HTR-8/SVneo (cell line): Measurements from ENCODE around the gene NPHP1.
A peak's percentile ranks its signal among the peaks of the same experiment; 100 is the strongest.
"Not testable (repeated sequence)": the region's sequence is repeated elsewhere in the genome, so short reads cannot be mapped to it uniquely, and the experiment has no call there.

ENCODE experiments used
- DNase-seq: peaks from one replicate; pipeline ENCODE4 v3.0.0; 2011; ENCODE audit warnings: low spot score, mixed read lengths; ENCODE audit not compliant: insufficient read length
- FAIRE-seq: peaks from 2 replicates; lab custom pipeline; 2011; peaks lifted over from hg19 to GRCh38; lab: Jason Lieb, UNC

NPHP1 gene

GRCh38 chr2:110205660-110206455 is 1.0 kb upstream of the NPHP1 start:
- FAIRE-seq (no peak), DNase-seq (no peak)

- DNase-seq: no peak
- no peak for FAIRE-seq
Observed at GRCh38 chr2:110198016-110198415, 6.8 kb downstream of the NPHP1 start.

- FAIRE-seq: no peak
- DNase-seq: no peak
Observed at GRCh38 chr2:110197452-110197851, 7.4 kb downstream of the NPHP1 start.

- FAIRE-seq, DNase-seq: not testable (repeated sequence)
Observed at GRCh38 chr2:110190169-110190568, 14.6 kb downstream of the NPHP1 start.

- DNase-seq (no peak), FAIRE-seq (no peak)
Observed at GRCh38 chr2:110182449-110182848, 22.4 kb downstream of the NPHP1 start.

GRCh38 chr2:110180036-110180435 is 24.8 kb downstream of the NPHP1 start:
- FAIRE-seq: no peak
- DNase-seq: no peak

- DNase-seq (no peak), FAIRE-seq (no peak)
Observed at GRCh38 chr2:110173523-110173922, 31.3 kb downstream of the NPHP1 start.

- DNase-seq (no peak), FAIRE-seq (no peak)
Observed at GRCh38 chr2:110172506-110172905, 32.3 kb downstream of the NPHP1 start.

- FAIRE-seq (no peak), DNase-seq (no peak)
Observed at GRCh38 chr2:110170102-110170501, 34.7 kb downstream of the NPHP1 start.

- DNase-seq: no peak
- FAIRE-seq: no peak
Observed at GRCh38 chr2:110167326-110168000, 37.4 kb downstream of the NPHP1 start.

GRCh38 chr2:110166266-110166665 is 38.5 kb downstream of the NPHP1 start:
- DNase-seq (no peak), FAIRE-seq (no peak)

- DNase-seq (peak; percentile 50), FAIRE-seq (peak; percentile 80)
Observed at GRCh38 chr2:110157153-110157793, 47.5 kb downstream of the NPHP1 start.

GRCh38 chr2:110154828-110155227 is 50.0 kb downstream of the NPHP1 start:
- not testable (repeated sequence) for DNase-seq, FAIRE-seq

- DNase-seq, FAIRE-seq: not testable (repeated sequence)
Observed at GRCh38 chr2:110154188-110154587, 50.6 kb downstream of the NPHP1 start.

GRCh38 chr2:110153416-110153815 is 51.4 kb downstream of the NPHP1 start:
- FAIRE-seq: no peak
- DNase-seq: no peak

- DNase-seq: no peak
- FAIRE-seq: no peak
Observed at GRCh38 chr2:110152943-110153342, 51.9 kb downstream of the NPHP1 start.

- FAIRE-seq: peak; percentile 76
- DNase-seq: peak; percentile 51
Observed at GRCh38 chr2:110149330-110150220, 55.2 kb downstream of the NPHP1 start.

- DNase-seq: no peak
Observed at GRCh38 chr2:110146945-110147332, 57.9 kb downstream of the NPHP1 start.

GRCh38 chr2:110146183-110146944 is 58.4 kb downstream of the NPHP1 start:
- FAIRE-seq (no peak), DNase-seq (no peak)

More at GRCh38 chr2:110146945-110147332, 57.9 kb downstream of the NPHP1 start:
- FAIRE-seq: no peak
